Mesendoderm (in vitro differentiated cells): Measurements from ENCODE around the gene SCN3B.

Experiments
- DNase-seq: peaks from one replicate; pipeline ENCODE4 v3.0.0; 2013
- H2AK5ac ChIP-seq: 2 replicates; pipeline ENCODE4 v1.6.1; 2013; ENCODE audit warnings: low read length, inconsistent platforms
- H2BK120ac ChIP-seq: 2 replicates; pipeline ENCODE4 v1.6.1; 2013; ENCODE audit warnings: low read depth, mild to moderate bottlenecking, low read length, moderate library complexity, mixed read lengths
- H2BK15ac ChIP-seq: replicated peaks from 2 replicates; pipeline ENCODE4 v1.6.1; 2013; ENCODE audit warnings: low read depth, mild to moderate bottlenecking, moderate library complexity
- H2BK5ac ChIP-seq: 2 replicates; pipeline ENCODE4 v1.6.1; 2013; ENCODE audit warnings: low read length, inconsistent platforms
- H3K18ac ChIP-seq: 2 replicates; pipeline ENCODE4 v1.6.1; 2013; ENCODE audit warnings: mild to moderate bottlenecking, low read length, mixed read lengths
- H3K23ac ChIP-seq: one replicate; pipeline ENCODE4 v1.6.1; 2013; ENCODE audit warnings: low read length
- H3K27ac ChIP-seq: 2 replicates; pipeline ENCODE4 v1.5.1; 2013; ENCODE audit warnings: low read depth, mild to moderate bottlenecking, inconsistent platforms, low read length, moderate library complexity
- H3K27me3 ChIP-seq: 2 replicates; pipeline ENCODE4 v1.6.1; 2013; ENCODE audit warnings: low read length, control low read depth, mild to moderate bottlenecking, inconsistent platforms; ENCODE audit not compliant: insufficient read depth, poor library complexity
- H3K36me3 ChIP-seq: 2 replicates; pipeline ENCODE4 v1.6.1; 2013; ENCODE audit warnings: low read length, inconsistent platforms; ENCODE audit not compliant: control insufficient read depth, insufficient read depth
- H3K4ac ChIP-seq: one replicate; pipeline ENCODE4 v1.6.1; 2013; ENCODE audit warnings: low read depth, mild to moderate bottlenecking, low read length, moderate library complexity
- H3K4me1 ChIP-seq: 2 replicates; pipeline ENCODE4 v1.6.1; 2013; ENCODE audit warnings: low read depth, low read length, inconsistent platforms; ENCODE audit not compliant: control insufficient read depth
- H3K4me2 ChIP-seq: 2 replicates; pipeline ENCODE4 v1.6.1; 2013; ENCODE audit warnings: low read length
- H3K4me3 ChIP-seq: 2 replicates; pipeline ENCODE4 v1.5.1; 2013; ENCODE audit warnings: mild to moderate bottlenecking, low read length
- H3K56ac ChIP-seq: one replicate; pipeline ENCODE4 v1.6.1; 2013; ENCODE audit warnings: low read length
- H3K79me1 ChIP-seq: 2 replicates; pipeline ENCODE4 v1.6.1; 2013; ENCODE audit warnings: low read length, inconsistent platforms
- H3K79me2 ChIP-seq: 2 replicates; pipeline ENCODE4 v1.6.1; 2013; ENCODE audit warnings: mild to moderate bottlenecking, low read length; ENCODE audit not compliant: control insufficient read depth, insufficient read depth
- H3K9ac ChIP-seq: 2 replicates; pipeline ENCODE4 v1.6.1; 2013; ENCODE audit warnings: low read length, inconsistent platforms
- H4K5ac ChIP-seq: one replicate; pipeline ENCODE4 v1.6.1; 2013; ENCODE audit warnings: low read length
- H4K8ac ChIP-seq: one replicate; pipeline ENCODE4 v1.6.1; 2013; ENCODE audit warnings: low read depth, mild to moderate bottlenecking, control low read depth, low read length, moderate library complexity
- WGBS: extraction: QIAGEN DNeasy Blood & Tissue Kit; methylation state at CpG from one replicate; pipeline ENCODE4 v1.1.7; 2013; ENCODE audit warnings: low lambda C conversion rate, missing lambda C conversion rate; ENCODE audit not compliant: insufficient coverage; ENCODE audit errors: extremely low coverage; 5-methylcytosine and 5-hydroxymethylcytosine counted together

SCN3B gene

DNA sequence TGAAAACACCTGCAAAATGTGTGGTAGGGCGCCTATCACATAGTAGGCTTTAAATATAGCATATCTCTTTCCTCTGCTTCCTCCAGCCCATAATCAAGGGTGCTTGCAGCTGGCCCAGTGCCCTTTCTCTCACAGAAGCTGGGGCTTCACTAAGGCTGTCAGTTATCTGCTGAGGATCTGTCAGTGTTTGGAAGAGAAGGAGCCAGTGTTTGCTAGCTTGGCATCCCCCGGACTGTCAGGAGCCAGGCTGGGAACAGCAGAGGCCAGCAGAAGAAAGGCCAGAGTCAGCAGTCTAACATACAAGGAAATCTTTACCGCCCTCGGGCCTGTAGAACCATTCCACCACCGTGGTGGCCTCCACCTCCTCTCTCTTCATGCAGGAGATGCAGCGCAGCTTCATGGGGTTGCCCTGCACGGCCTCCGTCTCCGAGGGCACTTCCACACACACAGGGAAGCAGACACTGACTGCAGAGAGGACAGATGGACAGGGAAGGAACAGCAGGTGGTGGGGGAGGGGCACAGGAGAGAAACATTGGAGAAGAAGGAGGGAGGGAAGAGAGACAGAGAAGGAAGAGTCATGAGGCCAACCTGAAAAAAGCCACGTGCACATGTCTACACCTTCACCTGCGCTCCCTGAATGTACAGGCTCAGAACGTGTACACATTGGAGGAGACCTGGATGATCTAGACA is 9.0 kb downstream of the SCN3B start:
- no peak overlapping the region for H4K8ac ChIP-seq
- H3K79me1 ChIP-seq: no peaks in the 10 kb centered on the region
- no peak overlapping the region for H2AK5ac ChIP-seq
- H3K18ac ChIP-seq: no peak overlapping the region
- H3K4me2 ChIP-seq: no peak overlapping the region
- no peak overlapping the region for H3K4me3 ChIP-seq
- no peak overlapping the region for H3K56ac ChIP-seq
- H2BK5ac ChIP-seq: no peak overlapping the region
- whole genome bisulfite sequencing: no CpG with 5 or more reads among the region's 12 CpGs
- H3K23ac ChIP-seq: no peak overlapping the region
- H2BK120ac ChIP-seq: no peak overlapping the region
- H2BK15ac ChIP-seq: no peak overlapping the region
- H3K36me3 ChIP-seq: no peaks in the 10 kb centered on the region
- H4K5ac ChIP-seq: no peak overlapping the region
- no peak overlapping the region for H3K27ac ChIP-seq
- H3K27me3 ChIP-seq: no peaks in the 10 kb centered on the region
- no peak for DNase-seq
- no peak overlapping the region for H3K4ac ChIP-seq
- no peak overlapping the region for H3K9ac ChIP-seq
- no peaks in the 10 kb centered on the region for H3K79me2 ChIP-seq
- no peaks in the 10 kb centered on the region for H3K4me1 ChIP-seq

DNA sequence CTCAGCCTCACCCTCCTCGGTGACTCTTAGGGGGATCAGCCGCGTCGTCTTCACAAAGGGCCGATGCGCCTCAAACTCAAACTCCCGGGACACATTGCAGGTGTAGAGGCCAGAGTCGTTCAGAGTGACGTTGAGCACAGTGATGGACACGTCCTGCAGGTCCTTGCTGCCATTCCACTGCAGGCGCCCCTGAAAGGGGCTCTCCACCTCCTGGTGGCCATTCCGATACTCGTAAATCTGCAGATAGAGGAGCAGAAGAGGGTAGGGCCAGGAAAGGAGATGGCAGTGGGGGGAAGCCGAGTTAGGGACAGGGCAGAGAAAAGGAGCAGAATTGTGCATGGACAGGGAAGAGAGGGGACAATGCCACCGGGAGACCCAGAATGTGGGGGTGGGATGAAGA is 12.0 kb downstream of the SCN3B start:
- Histone ChIP-seq H3K36me3 (no peaks in the 10 kb centered on the region), H3K79me2 (no peaks in the 10 kb centered on the region), H4K5ac (no peak overlapping the region), H2BK15ac (no peak overlapping the region), H4K8ac (no peak overlapping the region), H2BK5ac (no peak overlapping the region), H3K4me1 (no peaks in the 10 kb centered on the region), H3K79me1 (no peaks in the 10 kb centered on the region), H3K27me3 (no peaks in the 10 kb centered on the region), H3K56ac (no peak overlapping the region), H3K27ac (no peak overlapping the region), H3K4ac (no peak overlapping the region), H3K9ac (no peak overlapping the region), H3K4me2 (no peak overlapping the region), H2AK5ac (no peak overlapping the region), H3K4me3 (no peak overlapping the region), H3K23ac (no peak overlapping the region), H3K18ac (no peak overlapping the region), H2BK120ac (no peak overlapping the region)
- DNase-seq: peak; percentile 28
- WGBS: no CpG with 5 or more reads among the region's 15 CpGs

GRCh38 chr11:123641495-123641840 is 13.0 kb downstream of the SCN3B start:
- Histone ChIP-seq H3K4me2 (no peak overlapping the region), H3K79me2 (no peaks in the 10 kb centered on the region), H2BK15ac (no peak overlapping the region), H3K27ac (no peak overlapping the region), H2BK5ac (no peak overlapping the region), H3K18ac (no peak overlapping the region), H3K79me1 (no peaks in the 10 kb centered on the region), H3K56ac (no peak overlapping the region), H2BK120ac (no peak overlapping the region), H3K36me3 (no peaks in the 10 kb centered on the region), H4K8ac (no peak overlapping the region), H3K9ac (no peak overlapping the region), H3K23ac (no peak overlapping the region), H3K27me3 (no peaks in the 10 kb centered on the region), H3K4me3 (no peak overlapping the region), H2AK5ac (no peak overlapping the region), H3K4me1 (no peaks in the 10 kb centered on the region), H3K4ac (no peak overlapping the region), H4K5ac (no peak overlapping the region)
- DNase-seq: no peak
- no CpG with 5 or more reads among the region's 4 CpGs for WGBS

- Histone ChIP-seq H2BK15ac (no peak overlapping the region), H2AK5ac (no peak overlapping the region), H4K5ac (no peak overlapping the region), H3K27me3 (no peaks in the 10 kb centered on the region), H2BK5ac (no peak overlapping the region), H3K4me2 (no peak overlapping the region), H3K4me3 (no peak overlapping the region), H3K9ac (no peak overlapping the region), H3K23ac (no peak overlapping the region), H2BK120ac (no peak overlapping the region), H3K4ac (no peak overlapping the region), H3K79me2 (no peaks in the 10 kb centered on the region), H4K8ac (no peak overlapping the region), H3K79me1 (no peaks in the 10 kb centered on the region), H3K18ac (no peak overlapping the region), H3K4me1 (no peaks in the 10 kb centered on the region), H3K56ac (peak overlapping the region; percentile 17), H3K27ac (no peak overlapping the region), H3K36me3 (no peaks in the 10 kb centered on the region)
- no CpG with 5 or more reads among the region's 22 CpGs for WGBS
- peak; percentile 73 for DNase-seq
These were observed 13.5 kb downstream of the SCN3B start for GRCh38 chr11:123640677-123641494.

GRCh38 chr11:123640029-123640428 is 14.4 kb downstream of the SCN3B start:
- no peaks in the 10 kb centered on the region for H3K27me3 ChIP-seq
- H2AK5ac ChIP-seq: no peak overlapping the region
- no peaks in the 10 kb centered on the region for H3K4me1 ChIP-seq
- no peak overlapping the region for H3K4me3 ChIP-seq
- WGBS: no CpG with 5 or more reads among the region's 5 CpGs
- H3K56ac ChIP-seq: no peak overlapping the region
- H2BK120ac ChIP-seq: no peak overlapping the region
- H3K4ac ChIP-seq: no peak overlapping the region
- no peak overlapping the region for H2BK5ac ChIP-seq
- no peak overlapping the region for H2BK15ac ChIP-seq
- no peak overlapping the region for H3K4me2 ChIP-seq
- no peak for DNase-seq
- H3K79me1 ChIP-seq: no peaks in the 10 kb centered on the region
- no peak overlapping the region for H4K8ac ChIP-seq
- no peaks in the 10 kb centered on the region for H3K79me2 ChIP-seq
- H3K23ac ChIP-seq: no peak overlapping the region
- no peak overlapping the region for H3K18ac ChIP-seq
- H3K27ac ChIP-seq: no peak overlapping the region
- no peaks in the 10 kb centered on the region for H3K36me3 ChIP-seq
- no peak overlapping the region for H4K5ac ChIP-seq
- no peak overlapping the region for H3K9ac ChIP-seq
